ENCODE data around the gene BANP. TPM values are rescaled to one million over a fixed set of nuclear protein-coding genes. Genes with fewer than 3 reads are reported as not detected.

BANP gene
- total RNA-seq, 1 donor, result 15.5 TPM

GRCh38 chr16:87948735-87949070 lies 2.5 kb upstream of the BANP start:
- no peak overlapping the region for H3K4me3 ChIP-seq (ENCODE audit: low read depth, low read length)
- no peak for DNase-seq (ENCODE audit: low read depth)
- TF ChIP-seq CTCF (IDR thresholded peaks at IDR 0.05; ENCODE audit: insufficient read depth, low read length), result no peak

GRCh38 chr16:87949071-87949744 lies 2.0 kb upstream of the BANP start:
- DNase-seq (ENCODE audit: low read depth), result no peak
- TF ChIP-seq CTCF (IDR thresholded peaks at IDR 0.05; ENCODE audit: insufficient read depth, low read length), result no peak
- H3K4me3 ChIP-seq (ENCODE audit: low read depth, low read length), result no peak overlapping the region

GRCh38 chr16:87951552-87952538 lies 611 bp downstream of the BANP start:
- H3K4me3 ChIP-seq (ENCODE audit: low read depth, low read length), result peak overlapping the region; percentile 73
- DNase-seq (ENCODE audit: low read depth), result peak; percentile 34
- peak; percentile 25 for TF ChIP-seq CTCF (IDR thresholded peaks at IDR 0.05; ENCODE audit: insufficient read depth, low read length)

GRCh38 chr16:87952751-87953150 lies 1.5 kb downstream of the BANP start:
- no peak for TF ChIP-seq CTCF (IDR thresholded peaks at IDR 0.05; ENCODE audit: insufficient read depth, low read length)
- no peak for DNase-seq (ENCODE audit: low read depth)
- H3K4me3 ChIP-seq (ENCODE audit: low read depth, low read length), result peak overlapping the region; percentile 73

GRCh38 chr16:87953308-87954215 lies 2.3 kb downstream of the BANP start:
- TF ChIP-seq CTCF (IDR thresholded peaks at IDR 0.05; ENCODE audit: insufficient read depth, low read length), result no peak
- no peak for DNase-seq (ENCODE audit: low read depth)
- no peak overlapping the region for H3K4me3 ChIP-seq (ENCODE audit: low read depth, low read length)

- no peak for DNase-seq (ENCODE audit: low read depth)
- no peak overlapping the region for H3K4me3 ChIP-seq (ENCODE audit: low read depth, low read length)
- no peak for TF ChIP-seq CTCF (IDR thresholded peaks at IDR 0.05; ENCODE audit: insufficient read depth, low read length)
Observed at GRCh38 chr16:87954361-87954760, 3.1 kb downstream of the BANP start.

All from fibroblast of the aortic adventitia (primary cell).